Measurements from ENCODE around the gene IZUMO2. TPM values are rescaled to one million over a fixed set of nuclear protein-coding genes. Genes with fewer than 3 reads are reported as not detected.
A peak's percentile ranks its signal among the peaks of the same experiment; 100 is the strongest.
"Not testable (repeated sequence)": the region's sequence is repeated elsewhere in the genome, so short reads cannot be mapped to it uniquely, and the experiment has no call there.

IZUMO2 gene
- total RNA-seq, 1 experiment from 2014 or later, result not detected

- H3K9me3 Mint-ChIP-seq (ENCODE audit: unreplicated experiment), result peaks cover 52% of the 10 kb centered on the region
- DNase-seq (ENCODE audit: unreplicated experiment), result no peak
- POLR2A ChIA-PET, result no interaction called here
- intact Hi-C loops (cut with micrococcal nuclease), result no loop called here
- H3K36me3 Mint-ChIP-seq (ENCODE audit: insufficient read depth, unreplicated experiment), result no peaks in the 10 kb centered on the region
- no TSS peak for BruUV-seq (replicated peaks)
- no peak overlapping the region for H3K27ac Mint-ChIP-seq (ENCODE audit: low read depth, unreplicated experiment)
- H3K27me3 Mint-ChIP-seq (ENCODE audit: insufficient read depth, unreplicated experiment), result no peaks in the 10 kb centered on the region
- no peak for TF ChIP-seq CTCF (IDR thresholded peaks at IDR 0.05; ENCODE audit: unreplicated experiment)
- CTCF ChIA-PET, result no interaction called here
- no peaks in the 10 kb centered on the region for H3K4me1 Mint-ChIP-seq (ENCODE audit: insufficient read depth, unreplicated experiment)
- H3K4me3 Mint-ChIP-seq (ENCODE audit: unreplicated experiment), result no peak overlapping the region
Observed at GRCh38 chr19:50152578-50152977, 10.5 kb downstream of the IZUMO2 start.

GRCh38 chr19:50148528-50148927 lies 14.6 kb downstream of the IZUMO2 start:
- Mint-ChIP-seq H3K4me1 (ENCODE audit: insufficient read depth, unreplicated experiment) (no peaks in the 10 kb centered on the region), H3K27ac (ENCODE audit: low read depth, unreplicated experiment) (no peak overlapping the region), H3K27me3 (ENCODE audit: insufficient read depth, unreplicated experiment) (no peaks in the 10 kb centered on the region), H3K9me3 (ENCODE audit: unreplicated experiment) (peaks cover 33% of the 10 kb centered on the region), H3K36me3 (ENCODE audit: insufficient read depth, unreplicated experiment) (no peaks in the 10 kb centered on the region), H3K4me3 (ENCODE audit: unreplicated experiment) (no peak overlapping the region)
- no TSS peak for BruUV-seq (replicated peaks)
- TF ChIP-seq CTCF (IDR thresholded peaks at IDR 0.05; ENCODE audit: unreplicated experiment), result no peak
- ChIA-PET POLR2A (interaction anchor here (0.9 kb wide), 1 partner anchor 180 kb away, joined by 3 read pairs; no protein-coding TSS in a partner anchor), CTCF (interaction anchor here (0.6 to 1.7 kb wide), 4 partner anchors 13 to 817 kb away, joined by 3 to 12 read pairs (median 4); no protein-coding TSS in a partner anchor)
- DNase-seq (ENCODE audit: unreplicated experiment), result no peak
- intact Hi-C loops (cut with micrococcal nuclease), result no loop called here

- BruUV-seq (replicated peaks), result no TSS peak
- Mint-ChIP-seq H3K36me3 (ENCODE audit: insufficient read depth, unreplicated experiment) (no peaks in the 10 kb centered on the region), H3K27ac (ENCODE audit: low read depth, unreplicated experiment) (no peak overlapping the region), H3K27me3 (ENCODE audit: insufficient read depth, unreplicated experiment) (no peaks in the 10 kb centered on the region), H3K9me3 (ENCODE audit: unreplicated experiment) (peaks cover 25% of the 10 kb centered on the region), H3K4me1 (ENCODE audit: insufficient read depth, unreplicated experiment) (no peaks in the 10 kb centered on the region), H3K4me3 (ENCODE audit: unreplicated experiment) (peak overlapping the region; percentile 31)
- DNase-seq (ENCODE audit: unreplicated experiment), result no peak
- POLR2A ChIA-PET, result no interaction called here
- intact Hi-C loops (cut with micrococcal nuclease), result no loop called here
- CTCF ChIA-PET, result interaction anchor here (0.7 to 1.7 kb wide), 2 partner anchors 12 to 1046 kb away, joined by 3 to 5 read pairs; no protein-coding TSS in a partner anchor
- TF ChIP-seq CTCF (IDR thresholded peaks at IDR 0.05; ENCODE audit: unreplicated experiment), result no peak
Observed at GRCh38 chr19:50147462-50148423, 15.3 kb downstream of the IZUMO2 start.

GRCh38 chr19:50141921-50142320 lies 21.2 kb downstream of the IZUMO2 start:
- H3K9me3 Mint-ChIP-seq (ENCODE audit: unreplicated experiment); H3K36me3 Mint-ChIP-seq (ENCODE audit: insufficient read depth, unreplicated experiment); H3K27ac Mint-ChIP-seq (ENCODE audit: low read depth, unreplicated experiment); H3K4me1 Mint-ChIP-seq (ENCODE audit: insufficient read depth, unreplicated experiment); POLR2A ChIA-PET; intact Hi-C loops (cut with micrococcal nuclease); H3K27me3 Mint-ChIP-seq (ENCODE audit: insufficient read depth, unreplicated experiment); BruUV-seq (replicated peaks); DNase-seq (ENCODE audit: unreplicated experiment); H3K4me3 Mint-ChIP-seq (ENCODE audit: unreplicated experiment): not testable (repeated sequence)
- CTCF ChIA-PET, result interaction anchor here (0.7 to 0.9 kb wide), 2 partner anchors 9 to 51 kb away, joined by 3 to 4 read pairs; no protein-coding TSS in a partner anchor

- POLR2A ChIA-PET; DNase-seq (ENCODE audit: unreplicated experiment); CTCF ChIA-PET; H3K36me3 Mint-ChIP-seq (ENCODE audit: insufficient read depth, unreplicated experiment); H3K9me3 Mint-ChIP-seq (ENCODE audit: unreplicated experiment); BruUV-seq (replicated peaks); H3K4me1 Mint-ChIP-seq (ENCODE audit: insufficient read depth, unreplicated experiment); intact Hi-C loops (cut with micrococcal nuclease); H3K27ac Mint-ChIP-seq (ENCODE audit: low read depth, unreplicated experiment); H3K27me3 Mint-ChIP-seq (ENCODE audit: insufficient read depth, unreplicated experiment); H3K4me3 Mint-ChIP-seq (ENCODE audit: unreplicated experiment): not testable (repeated sequence)
Observed at GRCh38 chr19:50140118-50140845, 22.8 kb downstream of the IZUMO2 start.

GRCh38 chr19:50136603-50137365 lies 26.3 kb downstream of the IZUMO2 start:
- CTCF ChIA-PET, result interaction anchor here (0.5 to 1.5 kb wide), 21 partner anchors 10 to 274 kb away, joined by 3 to 52 read pairs (median 5); partner anchors contain the start of gene NUP62
- DNase-seq (ENCODE audit: unreplicated experiment); BruUV-seq (replicated peaks); H3K27me3 Mint-ChIP-seq (ENCODE audit: insufficient read depth, unreplicated experiment); H3K4me1 Mint-ChIP-seq (ENCODE audit: insufficient read depth, unreplicated experiment); H3K4me3 Mint-ChIP-seq (ENCODE audit: unreplicated experiment); H3K36me3 Mint-ChIP-seq (ENCODE audit: insufficient read depth, unreplicated experiment); H3K9me3 Mint-ChIP-seq (ENCODE audit: unreplicated experiment); H3K27ac Mint-ChIP-seq (ENCODE audit: low read depth, unreplicated experiment); intact Hi-C loops (cut with micrococcal nuclease): not testable (repeated sequence)
- POLR2A ChIA-PET, result interaction anchor here (0.9 to 1.4 kb wide), 3 partner anchors 62 to 207 kb away, joined by 3 to 4 read pairs (median 3); partner anchors contain the start of genes NUP62 and VRK3
